Activated CD4-positive, CD25-positive, alpha-beta regulatory T cell (primary cell): ENCODE results near the gene CA10.

ENCODE experiments used
- DNase-seq, 4 experiments: peaks; one replicate each; lab custom pipeline; 2025; lab: John Stamatoyannopoulos, UW

The CA10 gene

DNA sequence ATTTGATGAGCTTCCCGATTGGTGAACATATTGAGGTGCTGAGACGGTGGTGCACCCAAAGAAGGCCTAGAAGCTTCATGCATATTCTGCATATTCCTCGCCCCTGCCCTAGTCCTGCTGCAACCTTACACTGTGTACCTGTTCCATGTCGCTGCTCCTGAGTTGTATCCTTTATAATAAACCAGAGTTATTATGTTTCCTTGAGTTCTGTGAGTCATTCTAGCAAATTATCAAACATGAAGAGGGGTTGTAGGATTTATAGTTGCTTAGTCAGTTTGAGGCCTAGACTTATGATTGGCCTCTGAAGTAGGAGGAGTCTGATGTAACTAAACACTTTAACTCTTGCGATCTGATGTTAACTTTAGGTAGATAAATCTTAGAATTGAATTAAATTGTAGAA is 436.8 kb downstream of the CA10 start:
- no peak for DNase-seq

DNA sequence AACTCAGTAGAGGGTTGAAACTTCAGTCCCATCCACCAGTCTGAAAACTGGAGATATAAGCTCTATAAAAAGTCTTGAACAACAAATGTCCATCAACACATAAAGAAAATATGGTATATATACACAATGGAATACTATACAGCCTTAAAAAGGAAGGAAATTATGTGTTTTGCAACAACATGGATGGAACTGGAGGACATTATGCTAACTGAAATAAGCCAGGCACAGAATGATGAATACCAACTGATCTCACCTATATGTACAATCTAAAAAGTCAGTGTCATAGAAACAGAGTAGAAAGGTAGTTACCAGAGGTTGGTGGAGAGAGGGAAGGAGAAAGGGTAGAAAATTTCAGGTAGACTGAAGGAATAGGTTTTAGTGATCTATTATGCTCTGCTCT is 438.1 kb downstream of the CA10 start:
- DNase-seq = no peak

DNA sequence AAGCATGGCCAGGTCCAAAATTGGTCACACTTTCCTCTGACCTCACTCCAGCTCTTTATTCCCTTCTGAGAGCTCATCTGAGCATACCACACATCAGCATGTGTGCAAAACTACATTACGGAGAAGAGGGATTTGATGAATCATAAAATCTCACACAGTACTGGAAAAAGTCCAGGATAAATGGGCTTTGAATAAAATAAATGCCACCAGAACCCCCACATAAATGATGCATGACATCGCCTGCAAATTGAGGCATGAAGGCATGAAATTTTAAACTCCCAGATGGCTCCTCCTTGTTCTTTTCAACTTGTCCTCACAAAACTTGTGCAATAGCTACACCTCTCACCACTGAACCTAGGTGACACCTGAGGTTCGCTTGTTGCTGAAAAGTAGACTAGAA is 439.5 kb downstream of the CA10 start:
- no peak for DNase-seq

DNA sequence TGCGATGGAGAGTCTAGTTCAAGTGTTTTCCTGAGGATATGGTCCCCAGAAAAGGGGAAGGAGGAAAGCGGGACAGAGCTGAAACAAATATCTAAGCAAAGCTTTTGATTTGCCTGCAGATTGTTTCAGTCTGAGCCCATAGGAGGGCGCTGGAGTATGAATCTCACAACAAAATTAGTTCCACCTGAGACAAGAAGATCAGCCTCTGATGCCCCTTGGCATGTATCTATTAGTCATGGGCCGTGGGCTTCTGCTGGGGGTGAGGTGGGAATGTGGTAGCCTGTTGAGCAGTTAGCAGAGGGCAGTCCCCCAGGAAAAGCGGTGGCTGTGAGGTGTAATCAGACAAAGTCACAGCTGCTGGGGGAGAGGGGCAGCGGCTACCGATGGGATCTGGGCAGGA is 446.9 kb downstream of the CA10 start:
- no peak for DNase-seq

DNA sequence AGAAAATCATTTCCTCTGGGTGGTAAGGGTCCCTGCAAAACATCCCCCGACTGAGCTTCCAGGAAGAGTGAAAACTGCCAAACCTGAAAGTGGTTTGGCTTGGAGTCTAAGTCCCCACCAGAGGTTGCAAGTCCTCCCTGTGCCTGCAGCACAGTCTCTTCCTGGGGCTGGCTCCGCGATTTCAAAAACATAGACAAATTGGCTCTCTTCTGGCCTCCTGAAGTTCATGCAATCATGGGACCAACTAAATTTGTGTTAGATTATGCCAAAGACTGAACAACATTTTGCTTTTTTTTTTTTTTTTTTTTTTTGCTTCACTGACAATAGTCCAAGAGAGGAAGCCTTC is 447.9 kb downstream of the CA10 start:
- DNase-seq = no peak

DNA sequence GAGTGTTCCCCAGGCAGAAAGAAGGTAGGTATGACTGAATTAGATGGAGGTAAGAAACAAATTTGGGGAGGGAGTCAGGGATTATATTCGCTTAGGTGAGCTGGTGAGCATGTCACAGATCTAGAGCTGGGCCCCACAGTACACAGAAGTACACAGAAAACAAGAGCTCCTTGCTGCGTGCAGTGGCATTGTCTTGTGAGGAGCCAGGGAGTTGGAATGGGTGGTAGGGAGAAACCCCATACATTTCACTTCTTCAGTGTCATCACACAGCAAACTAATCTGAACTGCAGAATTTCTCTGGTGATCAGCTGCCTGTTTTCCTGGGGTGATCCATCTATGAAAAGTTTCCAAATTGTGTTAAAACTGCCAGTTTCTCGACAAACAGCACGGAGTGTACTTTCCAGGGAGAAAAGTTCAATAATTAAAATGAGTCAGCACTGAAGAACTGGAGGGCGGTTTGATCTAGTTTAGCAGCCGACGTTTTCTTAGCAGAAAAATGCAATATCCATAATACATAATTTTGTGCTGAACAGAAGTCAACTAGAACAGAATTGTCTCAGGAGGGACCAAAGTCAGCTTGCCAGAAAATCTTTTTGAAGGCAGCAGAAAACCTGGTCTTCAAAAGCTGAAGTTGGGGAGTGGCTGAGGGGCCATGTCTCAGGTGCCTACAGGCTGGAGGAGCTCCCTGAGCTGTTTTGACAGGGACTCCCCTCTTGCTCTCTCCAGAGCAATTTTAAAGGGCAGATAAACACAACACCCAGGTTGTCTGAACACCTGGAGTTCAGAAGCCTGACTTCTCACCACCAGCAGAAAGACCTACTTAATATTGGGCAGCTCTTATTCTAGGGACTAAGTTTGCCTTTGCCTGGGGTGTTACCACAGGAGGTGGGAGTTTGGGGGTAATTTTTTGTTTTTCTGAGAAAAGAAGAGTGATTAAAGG is 448.6 kb downstream of the CA10 start:
- DNase-seq = no peak

DNA sequence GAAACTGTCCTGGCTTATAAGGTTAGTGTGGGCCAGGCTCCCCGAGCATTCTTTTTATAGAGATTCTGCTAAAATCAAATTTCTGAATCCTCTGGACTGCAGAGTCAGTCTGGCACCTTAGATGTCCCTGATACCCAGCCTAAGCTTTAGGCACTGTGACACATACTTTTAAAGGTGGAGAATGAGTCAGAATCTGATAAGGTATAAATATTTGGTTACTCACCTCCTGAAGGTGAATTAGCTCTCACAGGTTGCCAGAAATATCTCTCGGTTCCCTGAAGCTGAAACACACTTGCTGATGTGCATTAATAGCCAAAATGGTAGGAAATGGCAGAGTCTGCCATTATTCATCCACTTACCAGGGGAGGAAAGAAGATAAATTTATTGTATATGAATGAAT is 451.3 kb downstream of the CA10 start:
- DNase-seq = no peak

DNA sequence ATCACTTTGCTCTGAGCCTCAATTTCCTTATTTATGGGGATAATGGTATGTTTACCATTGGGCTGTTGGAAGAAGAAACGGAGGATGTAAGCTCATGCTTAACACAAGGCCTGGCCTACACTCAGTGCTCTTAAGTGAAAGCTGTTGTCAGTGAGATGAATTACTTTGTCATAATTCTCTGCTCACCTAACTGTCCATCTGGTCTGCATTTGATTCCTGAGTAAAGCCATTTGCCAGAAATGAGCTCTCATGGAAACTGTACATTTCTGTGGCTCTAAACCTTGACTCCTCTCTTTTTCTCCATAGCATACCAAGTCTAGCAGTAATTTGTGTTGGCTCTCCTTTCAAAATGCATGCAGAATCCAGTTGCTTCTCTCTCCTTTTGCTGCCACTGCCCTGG is 452.4 kb downstream of the CA10 start:
- DNase-seq = no peak

DNA sequence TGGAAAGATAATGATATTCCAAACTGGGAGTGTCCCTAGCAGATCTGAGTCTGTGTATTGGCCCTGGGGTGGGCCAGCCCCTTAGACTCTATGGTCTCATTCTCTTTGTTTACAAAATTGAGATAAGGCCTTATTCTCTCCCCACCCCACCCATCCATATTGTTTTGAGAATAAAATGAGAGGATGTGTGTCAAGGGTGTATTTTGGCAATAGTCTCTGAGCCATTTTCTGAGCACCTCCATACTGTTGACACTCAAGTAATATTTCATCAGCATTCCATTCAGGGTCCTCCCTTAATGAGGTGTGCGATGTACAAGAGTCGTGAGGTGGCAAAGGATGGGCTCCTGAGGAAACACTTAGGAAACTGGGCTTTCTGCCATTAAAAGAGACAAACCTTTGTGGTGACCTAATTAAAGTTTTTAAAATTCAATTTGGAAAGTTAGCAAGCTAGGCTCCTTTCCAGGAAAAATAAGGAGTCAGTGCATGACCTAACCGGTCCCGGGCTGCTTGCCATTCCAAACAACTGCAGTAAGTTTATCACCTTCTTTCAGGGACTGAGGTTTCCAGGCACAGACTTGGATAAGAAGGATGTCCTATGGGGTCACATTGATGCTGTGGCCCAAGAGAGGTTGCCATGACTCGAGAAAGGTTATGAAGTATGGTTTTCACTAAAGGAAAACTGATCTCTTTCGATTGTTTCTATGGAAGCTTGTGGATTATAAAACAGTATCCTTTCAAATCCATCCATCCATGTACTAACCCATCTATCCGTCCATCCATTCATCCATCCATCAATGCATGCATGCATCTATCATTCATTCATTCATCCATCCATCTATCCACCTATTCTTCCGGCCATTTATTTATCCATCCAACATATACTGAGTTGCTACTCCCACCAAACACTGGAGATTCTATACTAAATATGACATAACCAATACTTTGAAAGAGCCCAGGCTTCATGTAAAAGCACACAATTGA is 454.9 kb downstream of the CA10 start:
- no peak for DNase-seq

DNA sequence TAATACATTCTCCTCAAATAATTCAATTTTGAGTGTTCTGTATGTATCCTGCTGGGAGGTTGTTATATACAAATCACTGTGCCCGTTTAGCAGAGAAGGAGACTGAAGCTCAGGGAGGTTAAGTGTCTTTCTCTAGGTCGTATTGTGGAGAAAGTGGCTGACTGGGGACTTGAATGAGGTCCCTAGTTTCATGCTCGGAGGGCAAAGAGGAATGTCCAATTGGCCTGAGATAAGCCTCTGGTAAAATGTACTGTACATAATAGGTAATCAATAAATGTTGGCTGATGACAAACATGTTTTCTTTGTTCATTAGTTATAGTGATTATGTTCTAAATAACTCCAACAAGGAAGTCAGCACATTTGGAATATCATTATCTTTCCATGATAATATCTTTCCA is 455.6 kb downstream of the CA10 start:
- no peak for DNase-seq

DNA sequence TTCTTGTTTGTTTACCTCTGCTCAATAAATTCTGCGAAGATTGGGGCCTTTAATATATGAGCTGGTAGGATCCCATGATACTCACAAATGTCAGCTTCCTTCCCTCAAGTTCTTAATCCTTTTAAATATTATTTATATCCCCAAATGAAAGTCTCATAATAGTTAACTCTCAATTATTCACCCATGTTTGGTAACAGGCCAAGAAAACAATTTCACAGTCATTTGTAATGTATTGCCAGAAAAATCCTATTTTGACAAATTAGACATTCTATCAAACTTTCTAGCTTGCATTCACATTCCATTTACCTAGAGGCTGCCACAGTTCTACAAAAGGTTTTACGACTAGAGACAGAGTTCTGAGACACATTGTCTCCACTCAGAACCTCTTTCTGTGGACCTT is 457.0 kb downstream of the CA10 start:
- no peak for DNase-seq

DNA sequence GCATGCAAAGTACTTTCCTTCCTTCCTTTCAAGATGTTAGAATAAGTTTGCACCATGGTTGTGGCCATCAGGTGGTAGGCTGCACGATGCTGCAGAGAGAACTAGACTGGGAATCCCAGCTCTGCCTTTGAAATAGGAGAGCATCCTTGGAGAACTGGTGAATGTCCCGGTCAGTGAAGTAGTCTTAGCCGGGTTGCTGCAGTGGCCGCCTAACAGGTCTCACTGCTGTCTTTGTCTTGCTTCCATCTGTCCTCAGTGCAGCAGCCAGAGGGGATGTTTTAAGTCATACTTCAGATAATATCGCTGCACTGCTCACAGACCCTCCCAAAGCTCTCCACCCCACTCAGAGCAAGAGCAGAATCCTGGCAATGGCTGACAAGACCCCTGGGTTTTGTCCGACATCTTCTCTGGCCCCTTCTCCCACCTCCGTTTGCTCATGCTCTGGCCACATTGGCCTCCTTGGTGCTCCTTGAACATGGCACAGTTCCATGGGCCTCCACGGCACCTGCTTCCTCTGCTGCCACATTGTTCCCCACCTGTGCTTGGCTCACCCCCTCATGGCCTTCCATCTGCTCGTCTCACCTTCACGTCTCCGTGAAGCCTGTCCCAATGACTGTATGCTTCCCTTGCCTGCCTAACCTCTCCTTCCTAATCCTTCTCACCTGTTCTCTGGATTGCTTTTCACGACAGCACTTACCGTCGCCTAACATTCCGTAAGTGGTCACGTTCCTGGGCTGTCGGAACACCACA is 458.3 kb downstream of the CA10 start:
- DNase-seq = no peak

DNA sequence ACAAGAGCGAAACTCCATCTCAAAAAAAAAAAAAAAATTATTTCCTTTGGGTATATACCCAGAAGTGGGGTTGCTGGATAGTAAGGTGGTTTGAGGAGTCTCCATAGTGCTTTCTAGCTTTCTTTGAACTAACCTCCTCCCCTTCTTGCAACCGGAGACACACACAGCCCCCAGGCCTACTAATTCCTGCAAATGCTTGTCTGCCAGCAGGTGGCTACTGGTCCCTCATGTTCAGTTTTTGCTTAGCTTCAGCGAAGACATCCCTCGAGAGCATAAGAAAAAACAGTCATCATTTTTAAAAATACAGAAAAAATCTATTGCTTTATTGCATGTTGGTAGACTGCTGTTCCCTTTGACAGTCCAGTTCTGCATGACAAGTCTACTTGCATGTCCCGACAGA is 459.2 kb downstream of the CA10 start:
- no peak for DNase-seq

DNA sequence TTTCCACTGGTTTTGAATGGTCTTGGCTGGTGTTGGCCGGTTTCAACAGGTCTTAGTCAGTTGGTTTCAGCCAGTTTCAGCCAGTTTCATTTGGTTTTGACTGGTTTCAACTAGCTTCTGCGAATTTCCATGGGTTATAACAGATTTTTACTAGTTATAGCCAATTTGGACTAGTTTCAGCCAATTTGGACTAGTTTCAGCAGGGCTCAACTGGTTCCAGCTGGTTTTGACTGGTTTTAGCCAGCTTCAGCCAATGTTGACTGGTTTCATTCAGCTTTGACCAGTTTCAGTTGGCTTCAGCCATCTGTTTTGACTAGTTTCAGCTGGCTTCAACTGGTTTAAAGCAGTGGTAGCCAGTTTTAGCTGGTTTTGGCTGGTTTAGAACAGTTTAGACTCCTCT is 465.6 kb downstream of the CA10 start:
- DNase-seq = no peak

DNA sequence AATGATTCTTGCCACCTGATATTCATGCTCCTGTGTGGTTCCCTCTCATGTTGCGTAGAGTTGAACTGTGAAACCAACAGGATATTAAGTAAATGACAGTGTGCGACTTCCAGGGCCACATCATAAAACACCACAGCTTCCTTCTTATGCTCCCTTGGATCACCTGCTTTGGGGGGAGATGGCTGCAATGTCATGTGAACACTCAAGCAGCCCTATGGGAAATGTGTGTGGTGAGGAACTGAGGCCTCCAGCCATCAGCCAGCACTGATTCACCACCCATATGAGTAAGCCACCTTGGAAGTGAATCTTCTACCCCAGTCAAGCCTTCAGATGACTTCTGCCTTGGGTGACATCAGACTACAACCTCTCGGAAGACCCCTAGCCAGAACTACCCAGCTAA is 470.6 kb downstream of the CA10 start:
- DNase-seq = no peak

DNA sequence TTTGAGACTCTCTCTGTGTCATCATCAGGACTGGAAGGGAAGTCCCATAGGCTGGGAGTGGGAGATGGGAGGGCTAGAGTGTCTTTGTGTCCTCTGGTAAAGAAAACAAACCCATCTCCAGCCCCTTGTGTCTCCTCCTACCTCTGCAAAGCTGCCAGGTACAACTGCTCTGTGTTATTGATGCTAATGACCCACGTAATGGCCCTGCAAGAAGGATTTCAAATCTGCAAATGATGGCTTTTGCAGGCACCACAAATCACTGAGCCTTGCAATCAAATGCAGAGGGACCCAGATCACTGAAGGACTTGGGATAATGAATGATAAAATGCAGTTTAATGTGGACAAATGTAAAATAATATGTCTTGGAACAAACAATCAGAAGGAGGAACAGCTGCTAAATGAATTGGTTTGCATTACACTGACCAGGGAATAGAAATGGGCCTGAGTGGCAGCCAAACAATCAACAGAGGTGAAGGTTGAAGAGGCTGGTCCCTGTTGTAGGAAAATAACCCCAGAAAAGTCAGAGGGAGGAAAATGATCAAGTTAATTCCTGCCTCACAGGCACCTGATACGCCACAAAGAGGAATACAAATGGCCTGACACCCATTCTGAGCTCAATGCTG is 473.1 kb downstream of the CA10 start:
- no peak for DNase-seq

DNA sequence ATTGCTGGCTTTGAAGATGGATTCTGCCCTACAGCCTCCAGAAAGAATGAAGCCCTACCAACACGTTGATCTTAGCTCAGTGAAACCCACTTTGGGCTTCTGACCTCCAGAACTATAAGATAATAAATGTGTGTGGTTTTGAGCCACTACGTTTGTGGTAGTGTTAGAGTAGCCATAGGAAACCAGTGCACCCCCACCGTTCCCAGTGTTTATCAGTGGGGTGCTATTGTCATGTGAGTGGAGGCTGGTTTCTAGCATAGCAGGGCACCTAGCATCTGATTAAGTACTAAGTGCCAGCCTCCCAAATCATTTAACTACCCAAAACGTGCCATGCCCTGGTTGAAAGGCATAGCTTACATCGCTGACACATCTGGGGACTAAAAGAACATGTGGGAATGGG is 474.3 kb downstream of the CA10 start:
- no peak for DNase-seq

DNA sequence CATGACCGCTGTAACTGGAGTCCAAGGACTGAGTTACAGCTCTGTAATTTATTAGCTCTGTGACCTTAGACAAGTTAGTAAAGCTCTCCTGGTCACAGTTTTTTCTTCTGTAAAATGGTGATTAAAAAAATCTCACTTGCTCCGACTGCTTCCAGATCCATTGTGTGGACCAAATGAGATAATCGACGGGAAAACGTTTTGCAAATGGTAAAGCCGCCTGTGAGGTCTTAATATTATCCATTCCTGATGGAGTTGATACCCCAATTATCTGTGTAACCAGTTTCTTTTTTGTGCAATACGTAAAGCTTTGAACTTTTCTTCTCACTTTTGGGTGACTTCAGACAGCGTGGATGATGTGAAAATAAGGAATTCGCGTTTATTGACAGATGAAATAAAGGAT is 475.2 kb downstream of the CA10 start:
- no peak for DNase-seq

DNA sequence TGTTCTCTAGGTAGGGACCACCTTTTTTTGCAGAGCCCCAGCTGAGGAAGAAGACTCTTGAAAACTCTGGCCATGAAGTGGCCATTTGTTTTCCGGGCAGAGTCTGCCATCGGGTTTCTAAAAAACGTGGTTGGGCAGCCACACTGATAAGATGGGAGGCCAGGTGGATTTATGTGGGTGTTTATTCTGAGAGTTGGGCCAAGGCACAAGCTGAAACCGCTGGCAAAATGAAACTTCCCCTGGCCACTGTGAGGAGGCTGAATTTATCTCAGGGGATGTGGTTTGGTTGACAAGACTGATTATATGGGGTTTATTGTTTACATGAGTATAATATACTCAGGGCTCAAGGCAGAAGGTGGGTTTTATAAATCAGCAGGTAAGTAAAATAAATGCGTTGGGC is 476.4 kb downstream of the CA10 start:
- DNase-seq = no peak

DNA sequence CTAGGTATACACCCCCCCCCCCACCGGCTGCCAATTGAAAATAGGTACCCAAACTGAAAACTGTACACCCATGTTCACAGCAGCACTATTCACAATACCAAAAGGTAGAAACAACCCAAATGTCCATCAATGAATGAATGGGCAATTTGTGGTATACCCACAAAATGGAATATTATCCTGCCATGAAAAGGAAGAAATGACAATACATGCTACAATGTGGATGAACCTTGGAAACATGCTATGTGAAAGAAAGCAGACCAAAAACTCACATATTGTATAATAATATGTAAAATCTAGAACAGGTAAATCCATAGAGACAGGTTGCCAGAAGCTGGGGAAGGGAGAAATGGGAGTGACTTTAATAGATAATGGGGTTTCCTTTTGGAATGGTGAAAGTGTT is 480.6 kb downstream of the CA10 start:
- no peak for DNase-seq

DNA sequence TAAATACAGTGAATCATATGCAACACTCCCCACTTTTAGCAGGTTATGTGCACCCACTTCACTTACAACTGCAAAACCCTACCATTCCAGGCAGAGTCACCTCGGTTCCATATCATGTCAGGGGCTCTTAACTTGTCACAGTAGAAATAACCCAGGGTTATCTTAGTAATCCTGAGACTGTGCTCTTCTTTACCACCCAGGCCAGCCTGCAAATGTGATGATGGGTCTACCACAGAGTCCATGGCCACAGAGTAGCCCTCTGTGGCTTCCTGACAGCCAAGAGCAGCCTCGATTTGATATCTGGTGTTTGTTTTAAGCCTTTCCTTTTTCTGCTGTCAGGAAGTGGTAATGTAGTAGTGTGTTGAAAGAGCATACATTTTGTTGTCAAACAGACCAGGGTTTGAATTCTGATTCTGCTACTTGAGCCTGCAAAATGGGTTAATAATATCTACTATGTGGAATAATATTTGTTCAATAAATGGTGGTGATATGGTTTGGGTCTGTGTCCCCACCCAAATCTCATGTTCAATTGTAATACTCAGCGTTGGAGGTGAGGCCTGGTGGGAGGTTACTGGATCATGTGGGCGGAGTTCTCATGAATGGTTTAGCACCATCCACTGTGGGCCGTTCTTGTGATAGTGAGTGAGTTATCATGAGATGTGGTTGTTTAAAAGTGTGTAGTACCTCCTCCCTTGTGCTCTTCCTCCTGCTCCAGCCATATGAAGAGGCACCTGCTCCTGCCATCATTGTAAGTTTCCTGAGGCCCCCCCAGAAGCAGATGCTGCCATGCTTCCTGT is 481.6 kb downstream of the CA10 start:
- no peak for DNase-seq
